IPS-11a (cell line): ENCODE results near the gene TSC22D1.

Experiments
- H3K4me3 ChIP-seq: one replicate; pipeline ENCODE4 v1.5.1; 2013; ENCODE audit warnings: low read depth, low read length, control low read depth

TSC22D1 gene

GRCh38 chr13:44388427-44389059 is 187.6 kb downstream of the TSC22D1 start:
- H3K4me3 ChIP-seq = no peak overlapping the region

GRCh38 chr13:44386913-44387556 is 189.1 kb downstream of the TSC22D1 start:
- H3K4me3 ChIP-seq = no peak overlapping the region

GRCh38 chr13:44385847-44386246 is 190.3 kb downstream of the TSC22D1 start:
- no peak overlapping the region for H3K4me3 ChIP-seq

GRCh38 chr13:44385401-44385800 is 190.7 kb downstream of the TSC22D1 start:
- H3K4me3 ChIP-seq = no peak overlapping the region

- no peak overlapping the region for H3K4me3 ChIP-seq
Measured at GRCh38 chr13:44384778-44385177, 191.4 kb downstream of the TSC22D1 start.

GRCh38 chr13:44383945-44384344 is 192.2 kb downstream of the TSC22D1 start:
- H3K4me3 ChIP-seq = no peak overlapping the region

- no peak overlapping the region for H3K4me3 ChIP-seq
Measured at GRCh38 chr13:44382635-44383145, 193.4 kb downstream of the TSC22D1 start.
